GM10266 (cell line): ENCODE data around the gene BFAR.

ENCODE experiments used
- DNase-seq: peaks from one replicate; pipeline ENCODE4 v3.0.0; 2012; ENCODE audit errors: extremely low spot score
- TF ChIP-seq, protein P1 (sequence below): IDR thresholded peaks from 2 replicates; pipeline ENCODE4 v1.5.1; 2012; ENCODE audit warnings: mild to moderate bottlenecking, low read depth; ENCODE audit not compliant: control insufficient read depth, insufficient read depth; ENCODE audit errors: missing control alignments

Gene BFAR, protein sequence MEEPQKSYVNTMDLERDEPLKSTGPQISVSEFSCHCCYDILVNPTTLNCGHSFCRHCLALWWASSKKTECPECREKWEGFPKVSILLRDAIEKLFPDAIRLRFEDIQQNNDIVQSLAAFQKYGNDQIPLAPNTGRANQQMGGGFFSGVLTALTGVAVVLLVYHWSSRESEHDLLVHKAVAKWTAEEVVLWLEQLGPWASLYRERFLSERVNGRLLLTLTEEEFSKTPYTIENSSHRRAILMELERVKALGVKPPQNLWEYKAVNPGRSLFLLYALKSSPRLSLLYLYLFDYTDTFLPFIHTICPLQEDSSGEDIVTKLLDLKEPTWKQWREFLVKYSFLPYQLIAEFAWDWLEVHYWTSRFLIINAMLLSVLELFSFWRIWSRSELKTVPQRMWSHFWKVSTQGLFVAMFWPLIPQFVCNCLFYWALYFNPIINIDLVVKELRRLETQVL

DNA sequence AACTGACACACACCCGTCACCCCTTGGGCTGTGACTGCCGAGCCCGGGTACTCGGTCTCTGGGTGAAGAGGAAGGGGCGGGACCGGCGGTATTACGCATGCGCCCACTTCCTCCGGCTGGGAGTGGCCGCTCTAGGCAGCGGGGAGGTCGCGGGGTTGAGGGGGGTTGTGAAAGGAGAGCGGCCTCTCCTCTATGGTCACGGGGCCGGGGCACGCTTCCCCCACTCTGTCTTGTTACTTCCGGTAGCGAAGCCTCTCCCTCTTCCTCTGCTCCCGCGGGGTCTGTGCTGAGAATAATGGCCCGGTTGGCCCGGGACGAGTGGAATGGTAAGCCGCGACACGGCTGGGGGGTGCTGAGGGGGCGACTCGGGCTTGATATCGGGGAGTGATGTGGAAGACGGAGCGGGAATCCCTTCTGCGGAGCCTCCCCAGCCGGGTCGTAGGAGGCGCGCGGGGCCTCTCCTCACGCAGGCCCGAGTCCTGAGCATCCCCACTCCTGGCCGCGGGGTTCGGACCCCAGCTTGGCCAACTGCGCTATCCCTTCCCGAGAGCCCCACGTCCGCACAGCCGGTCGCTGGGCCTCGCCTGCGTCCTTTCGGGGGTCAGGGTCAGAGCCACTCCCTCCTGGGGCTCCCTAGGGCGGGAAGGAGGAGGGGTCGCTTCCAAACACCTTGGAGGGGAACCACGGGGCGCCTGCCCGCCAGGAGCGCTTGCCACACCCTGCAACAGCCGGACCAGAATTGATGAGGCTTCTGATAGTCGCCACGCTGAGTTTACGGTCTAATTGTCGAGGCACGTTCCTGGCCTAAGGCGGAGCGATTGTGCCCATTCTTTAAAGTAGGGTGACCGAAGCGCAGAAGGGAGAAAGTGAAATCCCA, at the start of gene BFAR:
Gene BFAR (plus strand): TSS at position 259 of the 877 bp plus-strand sequence. CDS start 11,396 bp downstream, outside the sequence.
- TF ChIP-seq, protein P1, sequence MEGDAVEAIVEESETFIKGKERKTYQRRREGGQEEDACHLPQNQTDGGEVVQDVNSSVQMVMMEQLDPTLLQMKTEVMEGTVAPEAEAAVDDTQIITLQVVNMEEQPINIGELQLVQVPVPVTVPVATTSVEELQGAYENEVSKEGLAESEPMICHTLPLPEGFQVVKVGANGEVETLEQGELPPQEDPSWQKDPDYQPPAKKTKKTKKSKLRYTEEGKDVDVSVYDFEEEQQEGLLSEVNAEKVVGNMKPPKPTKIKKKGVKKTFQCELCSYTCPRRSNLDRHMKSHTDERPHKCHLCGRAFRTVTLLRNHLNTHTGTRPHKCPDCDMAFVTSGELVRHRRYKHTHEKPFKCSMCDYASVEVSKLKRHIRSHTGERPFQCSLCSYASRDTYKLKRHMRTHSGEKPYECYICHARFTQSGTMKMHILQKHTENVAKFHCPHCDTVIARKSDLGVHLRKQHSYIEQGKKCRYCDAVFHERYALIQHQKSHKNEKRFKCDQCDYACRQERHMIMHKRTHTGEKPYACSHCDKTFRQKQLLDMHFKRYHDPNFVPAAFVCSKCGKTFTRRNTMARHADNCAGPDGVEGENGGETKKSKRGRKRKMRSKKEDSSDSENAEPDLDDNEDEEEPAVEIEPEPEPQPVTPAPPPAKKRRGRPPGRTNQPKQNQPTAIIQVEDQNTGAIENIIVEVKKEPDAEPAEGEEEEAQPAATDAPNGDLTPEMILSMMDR = no peak
- DNase-seq = peak; percentile 95

- TF ChIP-seq, protein P1 = no peak
- no peak for DNase-seq
Observed at GRCh38 chr16:14585287-14585686, 47.5 kb upstream of the BFAR start.

- DNase-seq = no peak
- TF ChIP-seq, protein P1 = no peak
Observed at GRCh38 chr16:14586637-14587305, 46.0 kb upstream of the BFAR start.

- TF ChIP-seq, protein P1 = peak; percentile 11
- no peak for DNase-seq
Observed at GRCh38 chr16:14600164-14600563, 32.6 kb upstream of the BFAR start.

DNA sequence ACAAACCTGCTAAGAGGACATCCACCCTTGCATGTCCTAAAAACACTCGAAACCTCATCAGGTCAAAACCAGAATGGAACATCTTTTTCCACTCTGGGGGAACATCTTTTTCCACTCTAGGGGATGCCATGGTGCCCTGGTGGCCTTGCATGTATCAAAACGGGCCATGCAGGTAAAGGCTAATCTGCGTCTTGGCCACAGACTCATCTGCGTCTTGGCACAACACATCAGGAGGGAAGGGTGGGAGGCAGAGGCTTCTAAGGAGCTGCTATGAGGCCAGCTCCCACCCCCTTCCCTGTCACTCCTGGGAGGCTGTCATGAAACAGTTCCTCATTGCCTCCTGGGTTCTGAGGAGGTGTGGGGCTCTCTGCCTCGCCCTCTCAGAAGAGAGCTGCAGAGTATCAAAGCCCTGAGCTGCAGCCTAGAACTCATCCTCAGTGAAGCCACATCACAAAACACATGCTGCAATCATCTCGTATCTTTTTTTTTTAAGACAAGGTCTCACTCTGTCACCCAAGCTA, 30.2 kb upstream of the BFAR start:
- DNase-seq = no peak
- TF ChIP-seq, protein P1 = no peak

DNA sequence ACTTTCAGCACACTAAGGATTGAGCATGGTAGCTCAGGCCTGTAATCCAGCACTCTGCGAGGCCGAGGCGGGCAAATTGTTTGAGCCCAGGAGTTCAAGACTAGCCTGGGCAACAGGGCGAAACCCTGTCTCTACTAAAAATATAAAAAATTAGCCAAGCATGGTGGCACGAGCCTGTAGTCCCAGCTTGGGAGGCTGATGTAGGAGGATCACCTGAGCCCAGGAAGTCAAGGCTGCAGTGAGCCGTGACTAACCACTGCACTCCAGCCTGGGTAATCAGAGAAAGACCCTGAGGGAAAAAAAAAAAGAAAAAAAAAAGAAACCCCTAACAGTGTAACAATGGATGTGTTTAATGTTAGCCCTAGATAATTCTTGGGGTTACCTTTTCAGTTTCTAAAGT, 26.6 kb upstream of the BFAR start:
- no peak for DNase-seq
- TF ChIP-seq, protein P1 = no peak
